Measurements from ENCODE around the gene TMEM218. TPM values are rescaled to one million over a fixed set of nuclear protein-coding genes. Genes with fewer than 3 reads are reported as not detected.

Gene TMEM218
- 24.6 TPM for total RNA-seq
- long read RNA-seq, full-length matches to known transcripts: 8 of 37 reads
- long read RNA-seq, partial matches to known transcripts: 1 of 37 reads
- long read RNA-seq, other reads (novel, unspliced or antisense): 28 of 37 reads

DNA sequence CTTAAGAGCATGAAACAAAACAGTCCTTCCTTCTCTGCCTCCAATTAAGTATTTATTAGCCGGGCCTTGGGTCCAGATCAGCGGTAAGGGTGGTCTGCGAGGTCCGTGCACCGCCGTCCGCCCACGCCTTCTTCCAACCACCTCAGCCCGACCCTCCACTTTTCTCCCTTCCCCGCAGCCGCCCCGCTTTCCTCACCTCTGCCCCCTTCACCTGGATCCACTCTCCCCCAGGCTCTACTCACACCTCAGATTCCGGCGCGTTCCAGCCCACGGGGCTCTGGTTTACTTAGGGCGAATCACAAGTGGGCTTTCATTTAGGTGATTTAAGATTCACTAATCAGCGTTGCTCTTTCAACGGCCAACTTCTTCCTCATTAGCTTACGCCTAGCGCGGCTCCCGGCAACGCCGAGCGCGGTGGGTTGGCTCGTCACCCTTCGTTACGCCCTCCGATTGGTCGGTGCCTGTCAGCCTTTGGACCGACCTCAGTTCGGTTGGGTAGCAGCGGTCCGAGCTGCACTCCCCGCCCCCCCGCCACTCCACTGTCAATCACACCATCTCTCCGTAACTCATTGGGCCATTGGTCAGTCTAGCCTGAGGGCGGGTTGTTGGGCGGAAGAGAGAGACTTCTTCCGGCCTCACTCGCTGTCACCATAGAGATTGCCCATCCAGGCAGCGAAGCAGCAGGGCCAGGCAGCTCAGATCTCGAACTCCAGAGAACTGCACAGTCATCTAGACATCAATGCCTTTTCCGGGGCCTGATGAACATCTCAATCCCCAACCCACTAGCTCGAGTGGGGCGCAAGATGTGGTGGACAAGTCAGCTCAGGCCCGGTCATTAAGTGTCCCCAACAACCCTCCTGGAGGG is at the start of gene TMEM218:
TSS of gene TMEM218 (minus strand) at position 284 of the 865 bp plus-strand sequence. CDS start 9,385 bp downstream, outside the sequence.
- peak; percentile 99 for DNase-seq (ENCODE audit: low spot score)

DNA sequence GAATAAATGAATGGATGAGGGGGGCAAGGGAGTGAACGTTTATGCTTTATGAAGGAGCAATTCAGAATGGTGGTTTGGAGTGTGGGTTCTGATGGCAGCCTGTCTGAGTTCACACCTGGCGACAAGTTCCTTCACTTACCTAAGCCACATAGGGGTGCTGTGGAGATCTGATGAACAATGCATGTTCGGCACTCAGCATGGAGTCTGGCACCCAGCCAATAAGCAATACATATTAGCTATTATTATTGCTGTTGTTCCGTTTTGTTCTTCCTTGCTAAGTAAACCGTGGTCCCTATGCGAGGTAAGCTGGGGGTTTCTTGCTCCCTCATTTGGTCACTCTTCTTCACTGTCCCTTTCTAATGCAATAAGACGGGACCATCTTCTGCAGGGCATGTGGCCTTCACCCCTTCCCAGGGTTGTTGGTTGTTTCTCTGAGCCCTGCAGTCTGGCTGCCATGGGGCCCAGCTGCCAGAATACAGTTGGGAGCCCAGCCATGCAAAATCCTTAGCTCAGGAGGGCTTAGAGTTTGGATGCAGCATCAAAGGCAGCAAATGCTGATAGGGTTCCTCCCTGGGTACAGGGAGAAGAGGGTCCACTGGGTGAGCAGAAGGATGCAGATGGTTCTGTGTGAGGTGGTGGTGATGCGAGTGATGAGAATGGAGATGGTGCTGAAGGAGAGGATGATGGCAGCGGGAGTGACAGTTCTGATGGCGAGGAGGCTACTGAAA is 46.7 kb upstream of the TMEM218 start:
- no peak for DNase-seq (ENCODE audit: low spot score)

DNA sequence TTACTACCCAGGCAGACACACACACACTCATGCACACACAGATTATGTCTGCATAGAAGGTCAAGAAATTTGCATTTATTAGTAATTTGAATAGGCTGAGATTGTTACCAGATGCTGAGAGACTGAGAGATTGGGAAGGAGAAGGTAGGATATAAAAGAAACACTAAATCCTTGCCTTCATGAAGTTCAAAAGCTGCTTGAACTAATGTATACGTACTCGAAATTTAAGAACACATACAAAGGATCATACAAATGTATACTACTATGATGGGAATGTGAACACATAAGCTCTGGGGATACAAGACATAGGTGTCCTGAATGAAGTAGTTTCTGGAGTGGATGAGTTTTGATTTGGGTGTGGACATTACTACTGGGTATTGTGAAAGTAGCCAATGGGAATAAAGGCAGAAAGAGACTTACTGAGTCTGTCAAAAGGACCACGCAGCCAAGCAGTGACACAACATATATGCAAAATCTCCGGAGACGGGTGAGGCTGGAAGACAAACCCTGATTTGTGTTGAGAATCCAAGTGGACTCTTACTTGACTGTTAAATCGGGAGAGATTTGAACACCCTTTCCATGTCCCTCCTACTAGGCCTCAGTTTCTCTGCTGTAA is 45.8 kb upstream of the TMEM218 start:
- peak; percentile 2 for DNase-seq (ENCODE audit: low spot score)

DNA sequence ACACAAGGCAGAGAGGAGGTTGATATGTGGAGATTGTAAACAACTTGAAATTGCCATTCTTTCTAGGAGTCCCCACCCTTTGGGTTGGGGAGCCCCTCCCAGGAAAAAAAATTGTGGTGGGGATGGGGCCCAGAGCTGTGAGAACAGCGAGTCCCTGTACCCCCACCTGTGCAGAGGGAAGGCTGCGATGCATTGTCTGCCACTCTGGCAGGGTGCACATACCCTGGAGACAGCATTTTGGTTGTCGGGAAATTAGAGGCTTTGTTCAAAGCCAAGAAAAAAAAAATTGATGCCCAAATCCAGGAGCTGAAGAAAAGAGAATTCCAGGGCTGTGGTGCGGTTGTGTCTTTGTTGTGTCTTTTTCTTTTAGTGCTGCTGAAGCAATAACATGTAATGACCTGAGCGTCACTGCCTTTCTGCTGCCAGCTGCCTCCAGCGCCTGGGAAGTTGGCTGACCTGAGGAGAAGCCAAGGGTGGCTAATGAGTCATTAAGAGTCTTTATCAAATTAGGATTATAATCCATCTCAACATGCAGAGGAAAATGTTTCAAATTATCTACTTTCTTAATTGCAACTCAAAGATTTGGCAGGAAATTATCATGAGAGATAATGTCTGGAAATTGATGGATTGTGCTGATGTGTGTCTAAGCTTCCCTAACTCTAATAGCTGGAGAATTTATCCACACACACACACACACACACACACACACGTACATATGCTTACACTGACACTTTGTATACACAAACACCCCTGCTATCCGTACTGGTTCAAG is 45.1 kb upstream of the TMEM218 start:
- DNase-seq (ENCODE audit: low spot score): peak; percentile 5

DNA sequence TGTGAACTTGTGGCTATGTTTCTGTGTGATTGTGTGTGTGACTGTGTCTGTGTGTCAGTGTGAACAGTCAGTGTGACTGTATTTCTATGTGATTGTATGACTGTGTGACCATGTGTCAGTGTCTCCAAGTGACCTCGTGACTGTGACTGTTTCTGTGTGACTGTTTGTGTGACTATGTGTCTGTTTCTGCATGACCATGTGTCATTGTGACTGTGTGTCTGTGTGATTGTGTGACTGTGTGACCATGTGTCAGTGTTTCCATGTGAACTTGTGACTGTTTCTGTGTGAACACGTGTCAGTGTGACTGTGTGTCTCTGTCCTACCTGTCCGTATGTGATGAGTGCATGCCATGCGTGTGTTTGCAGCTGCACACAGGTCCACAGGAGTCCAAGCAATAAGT is 44.3 kb upstream of the TMEM218 start:
- DNase-seq (ENCODE audit: low spot score): peak; percentile 20

DNA sequence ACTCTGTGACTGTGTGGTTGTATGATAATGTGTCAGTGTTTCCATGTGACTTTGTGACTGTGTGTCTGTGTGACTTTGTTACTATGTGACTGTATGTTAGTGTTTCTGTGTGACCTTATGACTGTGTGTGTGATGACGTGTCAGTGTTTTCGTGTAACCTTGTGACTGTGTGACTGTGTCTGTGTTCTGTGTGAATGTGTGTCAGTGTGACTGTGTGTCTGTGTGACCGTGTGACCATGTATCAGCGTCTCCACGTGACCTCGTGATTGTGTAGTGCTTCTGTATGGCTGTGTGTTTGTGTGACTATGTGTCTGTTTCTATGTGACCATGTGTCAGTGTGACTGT is 43.6 kb upstream of the TMEM218 start:
- peak; percentile 12 for DNase-seq (ENCODE audit: low spot score)

DNA sequence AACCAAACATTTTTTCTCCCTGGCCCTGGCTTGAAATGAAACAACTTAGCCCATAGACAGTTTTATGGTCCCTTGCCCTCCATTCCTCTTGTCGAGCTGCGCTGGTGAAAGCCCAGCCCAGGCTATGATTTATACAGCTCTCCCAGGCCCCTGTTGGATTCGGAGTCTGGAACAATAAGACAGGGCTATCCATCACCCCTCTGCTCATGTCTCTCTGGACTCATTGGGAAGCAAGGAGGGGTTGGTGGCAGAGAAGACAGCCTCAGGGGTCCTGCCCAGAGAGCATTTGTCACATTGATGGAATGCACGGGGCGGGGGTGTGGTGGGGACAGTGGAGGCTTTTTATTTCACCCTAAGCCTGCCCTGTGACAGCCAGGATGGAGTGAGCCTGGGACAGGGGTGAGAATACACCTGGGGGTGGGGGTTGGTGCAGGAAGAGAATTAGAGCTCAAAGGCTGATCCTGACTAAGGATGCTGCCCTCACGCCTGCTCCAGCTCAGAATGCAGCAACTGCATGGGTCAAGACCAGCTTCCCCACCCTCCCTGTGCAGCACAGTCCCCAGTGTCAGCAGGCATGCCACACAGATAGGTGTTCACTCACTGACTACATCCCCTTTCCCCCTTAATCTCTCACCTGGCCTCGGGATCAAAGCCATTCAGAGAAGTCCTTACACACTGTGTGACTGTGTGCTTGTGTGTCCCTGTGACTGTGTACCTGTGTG is 43.1 kb upstream of the TMEM218 start:
- peak; percentile 74 for DNase-seq (ENCODE audit: low spot score)

DNA sequence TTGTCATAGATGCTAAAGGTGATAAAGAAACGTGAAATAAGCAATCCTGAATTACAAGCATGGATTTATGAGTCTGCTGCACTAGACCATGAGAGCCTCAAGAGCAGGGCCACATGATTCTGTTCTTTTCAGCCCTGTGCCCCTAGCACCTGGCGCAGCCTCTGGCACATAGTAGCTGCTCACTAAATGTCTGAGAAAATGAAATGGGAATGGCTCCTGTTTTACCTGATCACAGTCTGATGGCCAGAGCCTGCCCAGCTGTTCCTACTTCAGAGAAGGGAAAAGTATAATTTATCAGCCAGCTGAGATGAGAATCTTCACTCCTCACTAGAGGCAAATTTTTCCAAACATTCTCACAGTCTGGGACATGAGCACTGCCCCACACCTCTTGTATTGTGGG is 42.4 kb upstream of the TMEM218 start:
- DNase-seq (ENCODE audit: low spot score): peak; percentile 69

DNA sequence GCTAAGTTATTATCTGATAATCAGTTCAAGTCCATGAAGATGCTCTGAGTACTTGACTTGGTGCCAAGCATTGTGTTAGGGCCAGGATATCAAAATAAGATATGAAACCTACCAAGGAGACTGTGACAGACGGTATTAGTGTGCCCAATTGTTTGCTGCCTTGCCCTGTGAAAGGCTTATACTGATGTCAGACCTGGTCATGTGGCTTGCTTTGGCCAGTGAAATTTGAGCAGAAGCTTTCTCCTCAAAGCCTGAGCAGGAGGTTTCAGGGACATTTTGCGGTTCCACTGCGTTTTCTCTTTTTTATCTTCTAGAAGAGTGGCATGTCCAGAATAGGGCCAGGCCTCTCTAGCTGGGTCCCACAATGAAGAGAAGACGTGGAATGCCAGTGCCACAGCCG is 37.3 kb upstream of the TMEM218 start:
- DNase-seq (ENCODE audit: low spot score): no peak

DNA sequence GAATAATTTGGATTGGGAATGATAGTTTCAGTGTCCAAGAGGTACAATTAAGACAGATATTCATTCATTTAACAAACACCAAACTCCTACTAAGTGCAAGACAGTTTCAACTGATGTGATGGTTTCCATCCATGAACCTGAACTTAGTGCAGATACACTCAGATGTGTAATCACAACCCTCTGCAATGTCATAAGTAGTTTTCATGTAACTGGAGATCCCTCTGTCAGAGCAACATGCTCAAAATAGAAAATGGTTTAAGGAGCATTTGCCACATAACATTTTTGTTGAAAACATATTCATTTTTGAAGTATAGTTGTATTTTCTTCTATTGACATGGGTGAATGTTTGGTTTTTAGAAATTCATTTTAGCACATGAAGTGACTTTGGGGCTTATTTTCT is 36.6 kb upstream of the TMEM218 start:
- no peak for DNase-seq (ENCODE audit: low spot score)

DNA sequence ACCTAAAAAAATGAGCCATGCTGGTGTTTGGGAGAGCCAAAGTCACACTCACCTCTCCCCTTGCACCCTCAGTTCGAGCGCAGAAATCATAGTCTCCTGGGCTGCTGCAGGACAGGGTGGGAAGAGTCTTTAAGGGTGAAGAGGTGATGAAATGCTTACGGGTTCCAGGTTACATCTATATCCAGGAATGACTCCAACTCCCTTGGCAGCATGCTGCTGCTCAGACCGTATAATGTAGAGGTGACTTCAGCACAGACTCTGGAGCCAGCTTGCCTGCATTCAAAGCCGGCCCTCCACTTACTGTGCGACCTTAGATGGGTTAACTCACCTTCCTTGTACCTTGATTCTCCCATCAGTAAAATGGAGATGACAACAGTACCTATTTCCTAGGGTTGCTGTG is 35.9 kb upstream of the TMEM218 start:
- no peak for DNase-seq (ENCODE audit: low spot score)

DNA sequence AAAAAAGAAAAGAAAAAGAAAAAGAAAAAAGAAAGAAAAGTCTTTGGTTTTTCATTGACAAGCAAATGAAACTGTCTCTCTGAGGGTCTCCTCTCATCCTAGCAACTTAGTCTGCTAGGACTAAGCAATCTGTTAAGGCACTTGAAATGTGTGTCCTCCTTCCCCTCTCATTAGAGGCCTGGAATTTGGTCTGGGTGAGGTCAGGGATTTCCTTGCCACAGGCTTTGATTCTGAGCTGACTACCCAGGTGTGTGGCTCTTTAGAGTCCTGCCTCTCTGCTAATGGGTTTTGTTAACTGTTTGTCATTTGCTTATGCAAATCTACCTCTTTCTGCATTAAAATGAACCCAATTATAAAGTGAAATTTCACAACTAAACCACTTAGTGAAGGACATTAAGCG is 34.8 kb upstream of the TMEM218 start:
- DNase-seq (ENCODE audit: low spot score): no peak

DNA sequence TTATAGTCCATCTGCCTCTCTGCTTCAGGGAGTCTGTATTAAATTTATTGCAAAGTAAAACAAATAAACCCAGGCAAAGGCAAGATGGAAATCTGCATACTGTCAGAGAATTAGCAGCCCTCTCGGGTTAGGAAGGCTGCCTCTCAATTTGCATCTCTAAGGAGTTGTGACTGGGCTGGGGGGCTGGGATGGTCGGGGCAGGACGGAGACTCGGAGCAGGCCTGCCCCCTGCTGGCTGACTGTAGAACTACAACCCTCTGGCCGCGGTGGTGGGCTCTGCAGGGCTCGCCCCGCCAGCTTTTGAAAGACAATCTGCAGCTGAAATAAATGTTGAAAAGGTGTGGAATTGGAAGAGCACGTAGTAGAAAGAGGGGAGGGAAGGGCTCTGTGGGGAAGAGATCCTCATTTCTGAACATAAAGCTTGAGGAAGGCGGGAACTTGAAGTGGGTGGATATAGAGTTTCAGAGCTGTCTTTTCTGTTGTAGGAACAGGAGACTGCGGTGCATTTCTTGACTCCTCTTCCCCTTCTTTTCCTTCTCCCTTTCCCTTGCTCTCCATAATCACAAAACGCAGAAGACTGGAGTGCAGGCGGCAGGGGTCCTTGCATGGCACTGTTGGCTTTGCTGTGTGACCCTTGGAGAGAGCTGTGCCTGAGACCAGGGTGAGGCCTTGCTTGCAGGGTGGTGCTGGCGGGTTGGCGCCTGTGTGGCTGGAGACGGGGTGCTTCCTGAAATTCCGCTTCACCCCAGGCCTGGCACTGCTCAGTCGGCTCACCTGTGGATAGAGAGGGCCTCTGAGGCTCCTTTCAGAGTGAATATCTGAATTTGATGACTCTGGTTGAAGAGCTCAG is 30.5 kb upstream of the TMEM218 start:
- no peak for DNase-seq (ENCODE audit: low spot score)

DNA sequence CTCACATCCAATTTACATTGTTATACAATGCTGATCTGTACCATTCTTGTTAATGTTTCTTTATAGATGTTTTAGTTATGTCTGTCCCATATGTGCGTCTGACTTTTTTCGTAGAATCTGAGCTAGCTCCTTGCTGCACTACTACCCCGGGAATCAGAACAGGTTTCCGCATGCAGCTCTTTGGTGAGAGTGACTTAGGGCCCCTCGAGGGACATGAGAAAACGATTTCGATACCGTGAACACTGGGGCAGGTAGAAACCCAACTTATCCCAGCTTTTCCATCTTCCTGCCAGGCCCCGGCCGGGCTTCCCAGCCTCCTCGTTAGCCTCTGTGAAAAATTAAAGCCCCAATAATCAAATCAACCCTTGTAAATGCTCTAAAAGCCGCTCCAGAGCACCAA is 29.8 kb upstream of the TMEM218 start:
- no peak for DNase-seq (ENCODE audit: low spot score)

DNA sequence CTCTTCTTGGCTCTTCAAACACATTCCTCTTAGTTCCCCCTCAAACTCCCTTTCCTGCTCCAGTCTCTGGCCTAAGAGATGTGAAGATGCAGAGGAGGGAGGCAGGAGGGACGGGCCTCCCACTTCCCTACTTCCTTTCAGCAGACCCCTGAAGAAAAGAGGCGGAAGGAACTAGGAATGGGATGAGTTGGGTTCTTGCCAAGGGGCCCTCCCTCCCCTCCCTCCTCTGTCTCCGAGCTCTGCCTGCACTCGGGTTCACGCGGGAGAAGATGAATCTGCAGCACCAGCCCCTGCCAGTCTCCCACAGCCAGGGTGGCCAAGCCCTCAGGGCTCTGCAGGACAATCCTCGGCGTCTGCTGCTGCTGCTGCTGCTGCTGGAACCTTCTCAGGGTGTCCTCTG is 28.8 kb upstream of the TMEM218 start:
- DNase-seq (ENCODE audit: low spot score): no peak

DNA sequence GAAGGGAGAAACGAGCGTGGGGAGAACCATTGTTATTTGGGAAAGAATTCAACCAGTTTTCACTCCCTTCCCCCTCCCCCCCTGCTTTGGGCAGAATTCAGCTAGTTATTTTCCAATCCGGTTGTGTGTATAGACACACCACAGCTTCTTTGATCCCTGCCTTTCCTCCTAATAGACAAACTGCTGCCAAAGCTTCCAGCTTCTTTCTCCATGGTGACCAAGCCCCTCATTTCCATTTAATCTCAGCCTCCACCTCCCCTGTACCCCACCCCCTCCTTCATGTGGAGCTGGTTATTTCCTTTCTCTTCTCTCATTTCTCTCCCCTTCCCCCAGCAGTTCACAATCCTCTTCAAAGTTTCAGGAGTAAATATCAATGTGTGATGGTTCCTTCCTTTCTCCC is 28.4 kb upstream of the TMEM218 start:
- DNase-seq (ENCODE audit: low spot score): no peak

DNA sequence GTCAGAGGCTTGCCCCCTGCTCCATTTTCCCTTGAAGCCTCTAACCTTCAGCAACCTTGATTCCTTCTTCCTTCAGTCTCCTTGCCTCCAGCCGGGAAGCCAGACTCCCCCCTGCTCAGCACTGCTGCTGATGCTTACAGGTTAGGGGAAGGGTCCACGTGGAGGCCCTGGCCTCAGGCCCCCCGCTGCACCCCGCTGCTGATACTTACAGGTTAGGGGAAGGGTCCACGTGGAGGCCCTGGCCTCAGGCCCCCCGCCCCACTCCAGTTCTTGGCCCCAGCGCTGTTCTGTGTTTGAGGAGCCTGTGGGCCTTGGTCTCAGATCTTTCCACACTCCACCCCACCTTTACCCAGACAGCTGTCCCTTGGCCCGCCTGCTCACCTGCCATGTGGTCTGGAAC is 27.5 kb upstream of the TMEM218 start:
- DNase-seq (ENCODE audit: low spot score): no peak

DNA sequence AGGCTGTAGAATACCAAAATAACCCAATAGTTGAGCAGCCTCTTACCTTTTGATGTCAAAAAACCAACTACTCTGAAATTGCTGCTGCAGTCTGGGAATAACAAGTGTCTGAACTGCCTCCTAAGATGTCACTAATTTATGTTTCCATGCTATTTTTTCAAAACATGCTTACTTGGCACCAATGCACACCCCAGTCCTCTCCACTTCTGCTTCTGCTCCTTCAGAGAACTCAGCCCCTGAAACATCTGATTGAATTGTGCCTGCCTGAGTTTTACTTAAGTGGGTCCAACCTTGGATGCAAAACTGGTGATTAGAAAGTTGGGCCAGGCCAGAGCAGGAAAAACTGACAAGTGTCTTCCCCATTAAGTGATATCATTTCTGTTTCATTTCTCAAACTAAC is 24.6 kb upstream of the TMEM218 start:
- DNase-seq (ENCODE audit: low spot score): no peak

DNA sequence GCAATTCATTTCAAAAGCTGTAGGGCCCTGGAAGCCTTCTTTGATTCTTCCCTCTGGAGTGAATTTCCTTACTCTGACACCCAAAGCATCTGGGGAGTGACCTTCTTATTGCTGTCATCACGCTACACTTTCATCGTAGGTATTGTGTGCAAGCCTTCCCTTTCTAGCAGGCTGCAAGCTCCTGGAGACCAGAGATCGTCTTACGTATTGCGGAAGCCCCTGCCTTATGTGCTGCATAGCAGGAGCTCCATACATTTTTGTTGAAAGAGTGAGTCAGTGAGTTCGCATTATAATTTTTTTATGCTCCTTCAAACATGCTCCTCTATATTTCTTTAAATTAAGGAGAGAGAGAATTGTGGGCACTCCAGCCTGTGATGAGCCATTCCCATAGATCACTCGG is 21.2 kb upstream of the TMEM218 start:
- DNase-seq (ENCODE audit: low spot score): no peak

DNA sequence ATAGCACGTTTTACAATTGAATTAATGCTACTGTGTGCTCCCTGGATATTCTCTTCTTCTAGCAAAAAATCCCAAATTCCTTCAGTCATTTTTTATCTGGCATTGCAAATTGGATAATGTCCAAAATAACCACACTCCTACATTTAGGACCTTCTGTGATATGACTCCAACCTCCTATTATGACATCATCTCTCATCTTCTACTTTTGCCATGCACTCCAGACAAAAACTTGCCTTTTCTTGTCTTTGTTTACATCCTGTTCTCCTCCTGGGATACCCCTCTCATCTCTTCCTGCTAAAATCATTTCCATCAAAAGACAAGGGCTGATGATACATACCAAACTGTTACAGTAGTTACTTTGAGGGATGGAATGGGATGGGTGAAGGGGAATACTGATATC is 20.6 kb upstream of the TMEM218 start:
- DNase-seq (ENCODE audit: low spot score): no peak

Measured in mesenteric fat pad (tissue), 1 donor.